ENCODE results near the gene PSTPIP1. TPM values are rescaled to one million over a fixed set of nuclear protein-coding genes. Genes with fewer than 3 reads are reported as not detected.

The PSTPIP1 gene
- total and polyA plus RNA-seq, 2 of the 4 experiments (the other 2 are of a cell fraction) = 0.36 to 1.1 TPM

- Histone ChIP-seq H3K9me3 (ENCODE audit: control insufficient read depth, insufficient read depth, low read length) (no peaks in the 10 kb centered on the region), H3K9me1 (ENCODE audit: insufficient read depth, low read length) (0 out of 2 replicates have a peak, but pooled peaks cover 6% of the 10 kb centered on the region), H2AFZ (replicated peaks; ENCODE audit: low read length, poor library complexity) (peak overlapping the region; percentile 66), H3K4me3 (ENCODE audit: insufficient read depth, low read depth, low read length) (no peak overlapping the region), H3K56ac (ENCODE audit: extremely low read depth, insufficient read depth, low read length) (no peak overlapping the region), H3K9ac (ENCODE audit: low read depth, low read length) (no peak overlapping the region), H4K20me1 (ENCODE audit: insufficient read depth, low read length) (no peaks in the 10 kb centered on the region), H3K4me2 (ENCODE audit: low read depth, low read length) (no peak overlapping the region), H3K27me3 (ENCODE audit: control insufficient read depth, insufficient read depth, low read length) (peaks cover 15% of the 10 kb centered on the region), H2BK15ac (ENCODE audit: low read depth, low read length) (no peak overlapping the region), H3K4ac (ENCODE audit: low read depth, low read length) (no peak overlapping the region), H2AK9ac (replicated peaks; ENCODE audit: low read depth, low read length, poor library complexity) (no peak overlapping the region), H2BK20ac (ENCODE audit: low read depth, low read length) (no peak overlapping the region), H4K91ac (ENCODE audit: insufficient read depth, low read depth, low read length) (no peak overlapping the region), H3K79me1 (ENCODE audit: low read depth in 1 of 2, low read length in 2 of 2) (no peaks in the 10 kb centered on the region), H3K23ac (ENCODE audit: low read depth, low read length) (no peak overlapping the region), H4K5ac (ENCODE audit: low read depth, low read length) (no peak overlapping the region), H3K18ac (ENCODE audit: low read depth, low read length) (no peak overlapping the region), H3K4me1 (ENCODE audit: control insufficient read depth, insufficient read depth, low read length) (peaks cover 8% of the 10 kb centered on the region), H4K8ac (ENCODE audit: low read depth in 2 of 2, low read length in 2 of 2) (no peak overlapping the region), H2AK5ac (ENCODE audit: low read depth, low read length) (no peak overlapping the region), H3K27ac (ENCODE audit: insufficient read depth, low read length) (no peak overlapping the region), H2BK5ac (ENCODE audit: low read depth, low read length, poor library complexity, severe bottlenecking) (no peak overlapping the region), H3K14ac (replicated peaks; ENCODE audit: low read depth, low read length) (no peak overlapping the region), H3K36me3 (ENCODE audit: control insufficient read depth, insufficient read depth, low read length) (no peaks in the 10 kb centered on the region), H2BK120ac (ENCODE audit: low read depth, low read length) (no peak overlapping the region)
- TF ChIP-seq SMC3 (IDR thresholded peaks at IDR 0.05; ENCODE audit: low read depth, low read length) (no peak), ELK1 (IDR thresholded peaks at IDR 0.05; ENCODE audit: borderline replicate concordance, low read depth, low read length) (no peak), RFX5 (IDR thresholded peaks at IDR 0.05; ENCODE audit: low read depth, low read length) (no peak), BHLHE40 (IDR thresholded peaks at IDR 0.05; ENCODE audit: low read depth, low read length) (no peak), RCOR1 (IDR thresholded peaks at IDR 0.05; ENCODE audit: insufficient replicate concordance, low read length) (no peak), CEBPB (IDR thresholded peaks at IDR 0.05; ENCODE audit: low read depth, low read length) (no peak), RAD21 (IDR thresholded peaks at IDR 0.05; ENCODE audit: low read length) (no peak)
- CTCF ChIA-PET = no interaction called here
- no TSS peak for BruUV-seq (replicated peaks)
- DNase-seq = no peak
- dilution Hi-C loops (cut with HindIII; ENCODE audit: low sequenced_read_pairs, unreplicated experiment) (no loop called here), in situ Hi-C loops (cut with MboI; ENCODE audit: low sequenced_read_pairs) (no loop called here), intact Hi-C loops (cut with micrococcal nuclease) (no loop called here)
- POLR2A ChIA-PET (ENCODE audit: unreplicated experiment) = no interaction called here
- no CpG with 5 or more reads among the region's 6 CpGs for WGBS, 2 experiments (ENCODE audit: extremely low coverage in 2 of 2, insufficient read length in 1 of 2)
- no peak for ATAC-seq (ENCODE audit: low read depth)
Observed at GRCh38 chr15:76994496-76994895, 430 bp upstream of the PSTPIP1 start.
